SU-DHL-6 (cell line): ENCODE measurements around the gene PCBD1.

Source experiments
- CTCF ChIP-seq: fragments of 200-600 bp; sonication (generic); IDR thresholded peaks from one replicate; pipeline ENCODE4 v1.5.1; 2017; ENCODE audit warnings: antibody characterized with exemption, mild to moderate bottlenecking, low read length, moderate library complexity; ENCODE audit not compliant: insufficient read depth, poor library complexity, severe bottlenecking
- EZH2phosphoT487 ChIP-seq: fragments of 200-600 bp; sonication (generic), shearing (Covaris generic); conservative IDR thresholded peaks from 2 replicates; pipeline ENCODE4 v1.6.1; 2018; ENCODE audit warnings: mild to moderate bottlenecking, antibody characterized with exemption, low read length, moderate library complexity, mixed read lengths

GRCh38 chr10:70936111-70936510 is 47.7 kb upstream of the PCBD1 start:
- TF ChIP-seq CTCF (no peak), EZH2phosphoT487 (no peak)
